Neural cell (in vitro differentiated cells): ENCODE results near the gene PRAMEF7. TPM values are rescaled to one million over a fixed set of nuclear protein-coding genes. Genes with fewer than 3 reads are reported as not detected.
"Not testable (repeated sequence)": the region's sequence is repeated elsewhere in the genome, so short reads cannot be mapped to it uniquely, and the experiment has no call there.

Source experiments
- H2AFZ ChIP-seq: fragments of 200-600, 300-800 bp; sonication (generic), shearing (Covaris generic); 2 replicates; pipeline ENCODE4 v1.6.0; 2014; ENCODE audit warnings: low read depth, mild to moderate bottlenecking, antibody characterized with exemption, low read length, moderate library complexity
- H3F3A ChIP-seq: fragments of 200-600 bp; shearing (Covaris generic); 2 replicates; pipeline ENCODE4 v1.6.1; 2016; ENCODE audit warnings: mild to moderate bottlenecking, moderate library complexity, mixed read lengths, antibody characterized with exemption, low read length; ENCODE audit not compliant: insufficient read depth, poor library complexity, severe bottlenecking
- H3K27ac ChIP-seq: fragments of 200-600, 300-800 bp; sonication (generic), shearing (Covaris generic); 2 replicates; pipeline ENCODE4 v1.5.1; 2014; ENCODE audit warnings: mild to moderate bottlenecking, low read length, moderate library complexity
- H3K27me3 ChIP-seq: fragments of 300-800, 200-600 bp; sonication (generic), shearing (Covaris generic); 2 replicates; pipeline ENCODE4 v1.6.0; 2014; ENCODE audit warnings: mild to moderate bottlenecking, low read depth, low read length, moderate library complexity; ENCODE audit not compliant: insufficient read depth
- H3K36me3 ChIP-seq: fragments of 300-800, 200-600 bp; sonication (generic), shearing (Covaris generic); 2 replicates; pipeline ENCODE4 v1.5.1; 2014; ENCODE audit warnings: mild to moderate bottlenecking, antibody characterized with exemption, low read length, moderate library complexity; ENCODE audit not compliant: insufficient read depth
- H3K4me2 ChIP-seq: fragments of 300-800, 200-600 bp; sonication (generic), shearing (Covaris generic); 2 replicates; pipeline ENCODE4 v1.6.0; 2014; ENCODE audit warnings: mild to moderate bottlenecking, low read length
- H3K4me3 ChIP-seq: fragments of 300-800, 200-600 bp; sonication (generic), shearing (Covaris generic); 2 replicates; pipeline ENCODE4 v1.5.1; 2014; ENCODE audit warnings: mild to moderate bottlenecking, low read length, moderate library complexity
- H3K79me2 ChIP-seq: fragments of 200-600 bp; shearing (Covaris generic); replicated peaks from 2 replicates; pipeline ENCODE4 v1.6.0; 2014; ENCODE audit warnings: mild to moderate bottlenecking, low read length, moderate library complexity; ENCODE audit not compliant: insufficient read depth
- H3K9ac ChIP-seq: fragments of 300-800, 200-600 bp; sonication (generic), shearing (Covaris generic); 2 replicates; pipeline ENCODE4 v1.6.1; 2016; ENCODE audit warnings: mild to moderate bottlenecking, low read length, mixed read lengths
- H3K9me2 ChIP-seq: fragments of 200-600 bp; shearing (Covaris generic); 2 replicates; pipeline ENCODE4 v1.6.1; 2016; ENCODE audit warnings: mild to moderate bottlenecking, low read length, mixed read lengths; ENCODE audit not compliant: insufficient read depth
- H3K9me3 ChIP-seq: fragments of 200-600, 300-800 bp; sonication (generic), shearing (Covaris generic); 2 replicates; pipeline ENCODE4 v1.6.1; 2016; ENCODE audit warnings: mild to moderate bottlenecking, mixed run types, low read length, moderate library complexity, mixed read lengths
- H4K20me1 ChIP-seq: fragments of 200-600 bp; shearing (Covaris generic); 2 replicates; pipeline ENCODE4 v1.6.1; 2016; ENCODE audit warnings: mild to moderate bottlenecking, mixed run types; ENCODE audit not compliant: insufficient read depth
- polyA minus RNA-seq: library from RNA; depleted of rRNA, polyadenylated mRNA; stranded (reverse); fragments of >200 nt; gene quantifications from 2 replicates; pipeline ENCODE4 v1.2.3, GENCODE V29; 2014
- polyA plus RNA-seq: library from polyadenylated mRNA; depleted of rRNA; stranded (reverse); fragments of >200 nt; gene quantifications from 2 replicates; pipeline ENCODE4 v1.2.3, GENCODE V29; 2014

The PRAMEF7 gene
- not detected in 2 replicates for polyA plus RNA-seq
- polyA minus RNA-seq, result not detected in 2 replicates

DNA sequence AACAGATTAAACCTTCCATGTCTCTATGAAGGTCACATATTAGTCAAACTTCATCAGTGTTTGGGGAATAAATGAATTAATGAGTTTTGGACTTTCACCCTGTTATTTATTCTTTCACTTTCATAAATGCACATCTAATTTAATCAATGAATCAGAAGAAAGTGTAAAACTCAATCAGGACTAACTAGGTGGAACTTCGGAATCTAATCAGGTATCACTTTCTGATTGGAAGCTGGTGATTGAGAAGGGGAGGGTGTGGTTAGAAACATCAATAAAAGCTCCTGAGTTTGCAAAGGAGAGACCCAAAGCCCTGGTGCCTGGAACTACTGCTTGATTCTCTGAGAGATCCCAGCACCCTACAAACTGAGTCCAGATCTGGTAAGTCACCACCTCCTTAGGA is at the start of gene PRAMEF7:
Gene PRAMEF7, plus strand, starts transcription at position 301 of the 400 bp plus-strand sequence. CDS start 1,083 bp downstream, outside the sequence.
- not testable (repeated sequence) for H4K20me1 ChIP-seq

DNA sequence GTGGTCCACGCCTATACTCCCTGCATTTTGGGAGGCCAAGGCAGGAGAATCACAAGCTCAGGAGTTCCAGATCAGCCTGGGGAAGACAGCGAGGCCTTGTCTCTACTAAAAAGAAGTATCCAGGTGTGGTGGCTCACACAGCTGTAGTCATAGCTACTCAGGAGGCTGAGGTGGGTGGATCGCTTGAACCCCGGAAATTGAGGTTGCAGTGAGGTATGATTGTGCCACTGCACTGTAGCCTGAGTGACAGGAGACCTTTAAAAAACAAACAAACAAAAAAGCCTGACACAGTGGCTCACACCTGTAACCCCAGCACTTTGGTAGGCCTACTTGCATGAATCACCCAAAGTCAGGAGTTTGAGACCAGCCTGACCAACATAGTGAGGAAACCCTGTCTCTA is 38.0 kb upstream of the PRAMEF7 start:
- H3K4me3 ChIP-seq, H3K27ac ChIP-seq, H3K9me2 ChIP-seq, H4K20me1 ChIP-seq, H3K4me2 ChIP-seq, H2AFZ ChIP-seq, H3K36me3 ChIP-seq, H3F3A ChIP-seq, H3K79me2 ChIP-seq, H3K27me3 ChIP-seq, H3K9me3 ChIP-seq, H3K9ac ChIP-seq: not testable (repeated sequence)

More for the DNA sequence above, at the start of gene PRAMEF7:
- not testable (repeated sequence) for H3K36me3 ChIP-seq, H3K27ac ChIP-seq, H3K9ac ChIP-seq, H3K79me2 ChIP-seq, H3K27me3 ChIP-seq, H3K4me2 ChIP-seq, H3K9me2 ChIP-seq, H3F3A ChIP-seq, H3K4me3 ChIP-seq, H3K9me3 ChIP-seq, H2AFZ ChIP-seq

GRCh38 chr1:12886101-12886500 is 30.3 kb upstream of the PRAMEF7 start, which contains the start of gene PRAMEF4:
Gene PRAMEF4, minus strand, starts transcription at chr1:12886201. Its CDS starts 2,807 bp downstream, at chr1:12883394.
- not testable (repeated sequence) for H3K36me3 ChIP-seq, H3K79me2 ChIP-seq, H3K9me3 ChIP-seq, H3K9ac ChIP-seq, H3K9me2 ChIP-seq, H3K4me3 ChIP-seq, H3K4me2 ChIP-seq, H3K27me3 ChIP-seq, H2AFZ ChIP-seq, H3K27ac ChIP-seq, H3F3A ChIP-seq, H4K20me1 ChIP-seq

DNA sequence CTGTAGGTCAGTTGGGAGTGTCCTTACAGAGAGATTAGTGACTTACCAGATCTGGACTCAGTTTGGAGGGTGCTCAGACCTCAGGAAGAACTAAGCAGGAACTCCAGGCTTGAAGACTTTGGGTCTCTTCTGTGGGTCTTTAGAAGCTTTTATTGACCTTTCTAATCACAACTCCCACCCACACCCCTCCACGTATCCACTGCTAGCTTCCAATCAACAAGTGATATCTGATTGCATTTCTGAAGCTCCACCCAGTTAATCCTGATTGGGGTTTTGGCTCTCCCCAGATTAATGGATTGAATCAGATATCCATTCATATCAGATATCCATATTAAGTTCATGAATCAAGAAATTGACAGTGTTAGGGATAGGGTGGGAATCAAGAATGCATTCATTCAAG is 18.2 kb upstream of the PRAMEF7 start, which contains the start of gene PRAMEF10:
Gene PRAMEF10, minus strand, starts transcription at position 101 of the 400 bp plus-strand sequence. CDS start 2,423 bp downstream, outside the sequence.
- H3K9me2 ChIP-seq, H3K4me3 ChIP-seq, H3K79me2 ChIP-seq, H3K36me3 ChIP-seq, H3F3A ChIP-seq, H3K9ac ChIP-seq, H2AFZ ChIP-seq, H4K20me1 ChIP-seq, H3K27me3 ChIP-seq, H3K27ac ChIP-seq, H3K4me2 ChIP-seq, H3K9me3 ChIP-seq: not testable (repeated sequence)

GRCh38 chr1:12899186-12899585 is 17.2 kb upstream of the PRAMEF7 start:
- H3K27ac ChIP-seq, H3K9me3 ChIP-seq, H3K9ac ChIP-seq, H3K4me3 ChIP-seq, H2AFZ ChIP-seq, H3F3A ChIP-seq, H3K36me3 ChIP-seq, H3K9me2 ChIP-seq, H3K4me2 ChIP-seq, H4K20me1 ChIP-seq, H3K27me3 ChIP-seq, H3K79me2 ChIP-seq: not testable (repeated sequence)

DNA sequence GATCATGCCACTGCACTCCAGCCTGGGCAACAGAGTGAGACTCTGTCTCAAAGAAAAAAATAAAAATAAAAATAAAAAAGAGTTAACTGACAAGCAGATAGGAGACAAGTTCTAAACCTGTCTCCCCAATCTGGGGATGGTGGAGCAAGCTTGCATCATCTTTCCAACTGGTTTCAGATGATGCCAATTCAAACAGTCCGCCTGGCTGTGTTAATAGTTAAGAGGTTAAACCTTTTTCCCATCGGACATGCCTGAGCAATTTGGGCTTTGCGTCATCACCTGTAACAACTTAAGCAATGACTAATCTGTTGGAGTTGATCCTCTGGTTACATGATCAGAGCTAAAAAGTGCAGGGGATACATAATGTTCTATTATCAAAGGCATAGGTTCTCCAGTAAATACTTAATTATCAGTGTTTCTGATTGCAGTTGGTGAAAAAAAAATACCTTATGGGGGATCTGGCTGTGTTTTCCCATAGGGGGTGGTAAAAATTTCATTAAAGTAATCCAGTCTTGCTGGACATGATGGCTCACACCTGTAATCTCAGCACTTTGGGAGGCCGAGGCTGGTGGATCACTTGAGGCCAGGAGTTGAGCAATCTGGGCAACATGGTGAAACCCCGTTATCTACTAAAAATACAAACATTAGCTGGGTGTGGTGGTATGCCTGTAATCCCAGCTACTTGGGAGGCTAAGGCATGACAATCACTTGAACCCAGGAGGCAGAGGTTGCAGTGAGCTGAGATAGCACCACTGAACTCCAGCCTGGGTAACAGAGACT is 12.4 kb upstream of the PRAMEF7 start:
- not testable (repeated sequence) for H3K36me3 ChIP-seq, H2AFZ ChIP-seq, H4K20me1 ChIP-seq, H3K79me2 ChIP-seq, H3K4me2 ChIP-seq, H3K27ac ChIP-seq, H3F3A ChIP-seq, H3K4me3 ChIP-seq, H3K27me3 ChIP-seq, H3K9me3 ChIP-seq, H3K9ac ChIP-seq, H3K9me2 ChIP-seq

DNA sequence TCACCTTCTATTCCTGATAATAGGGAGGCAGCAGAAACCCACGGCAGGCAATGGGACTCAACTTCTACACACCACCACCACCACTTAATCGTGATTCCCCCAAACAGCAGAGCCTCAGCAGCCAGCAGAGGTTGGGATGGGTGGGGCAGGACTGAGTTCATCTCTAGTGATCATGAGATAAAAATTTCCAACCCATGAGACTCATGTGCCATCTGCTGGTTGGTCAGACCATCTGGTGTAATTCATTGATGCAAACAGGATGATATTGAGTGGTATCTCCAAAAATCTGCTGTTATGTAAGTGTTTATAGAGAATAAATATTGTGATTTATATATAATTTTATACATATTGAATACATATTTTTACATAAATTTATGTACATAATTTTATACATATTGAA is 5.3 kb downstream of the PRAMEF7 start:
- H3K9me2 ChIP-seq, H3K9ac ChIP-seq, H3K79me2 ChIP-seq, H3K4me2 ChIP-seq, H3F3A ChIP-seq, H4K20me1 ChIP-seq, H3K4me3 ChIP-seq, H3K36me3 ChIP-seq, H3K27me3 ChIP-seq, H2AFZ ChIP-seq, H3K27ac ChIP-seq, H3K9me3 ChIP-seq: not testable (repeated sequence)

DNA sequence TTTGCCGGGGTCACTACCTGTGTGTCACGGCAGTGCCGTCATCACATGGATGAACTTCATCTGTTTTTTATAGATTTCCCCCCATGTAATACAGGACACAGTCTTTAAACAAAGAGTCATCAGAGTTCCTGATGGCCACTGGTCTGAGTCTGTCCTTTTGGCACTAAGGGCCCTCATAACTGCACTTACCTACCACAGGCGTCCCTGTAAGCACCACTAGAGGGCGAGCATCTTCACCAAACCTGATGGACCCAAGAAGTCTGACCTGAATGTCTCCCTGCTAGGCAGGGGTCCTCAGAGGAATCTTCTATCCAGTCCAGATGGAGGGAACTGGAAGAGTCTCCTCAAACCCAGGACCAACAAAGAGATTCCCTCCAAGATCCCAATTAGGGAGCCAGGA is 8.0 kb downstream of the PRAMEF7 start:
- not testable (repeated sequence) for H3K79me2 ChIP-seq, H3K9me3 ChIP-seq, H3K9me2 ChIP-seq, H3K9ac ChIP-seq, H4K20me1 ChIP-seq, H3K4me2 ChIP-seq, H3F3A ChIP-seq, H3K36me3 ChIP-seq, H3K27ac ChIP-seq, H3K4me3 ChIP-seq, H2AFZ ChIP-seq, H3K27me3 ChIP-seq
